IgD-negative memory B cell (primary cell): Measurements from ENCODE around the gene TMEM35A. TPM values are rescaled to one million over a fixed set of nuclear protein-coding genes. Genes with fewer than 3 reads are reported as not detected.

Experiments
- H3K27ac Mint-ChIP-seq, 3 donors: one replicate each; pipeline ENCODE4 v1.8.0; 2020 to 2022; ENCODE audit warnings: mild to moderate bottlenecking in 3 of 3, mixed read lengths in 3 of 3, moderate library complexity in 1 of 3
- H3K27me3 Mint-ChIP-seq: one replicate; pipeline ENCODE4 v1.8.0; 2021; ENCODE audit warnings: mixed read lengths
- H3K36me3 Mint-ChIP-seq: one replicate; pipeline ENCODE4 v1.8.0; 2020; ENCODE audit warnings: mild to moderate bottlenecking, mixed read lengths
- H3K4me1 Mint-ChIP-seq, 3 donors: one replicate each; pipeline ENCODE4 v1.8.0; 2020 to 2022; ENCODE audit warnings: mixed read lengths in 3 of 3, mild to moderate bottlenecking in 1 of 3
- H3K4me3 Mint-ChIP-seq, 4 donors: one replicate each; pipeline ENCODE4 v1.8.0; 2020 to 2022; ENCODE audit warnings: mild to moderate bottlenecking in 4 of 4, mixed read lengths in 4 of 4, moderate library complexity in 3 of 4
- H3K9me3 Mint-ChIP-seq, 3 donors: one replicate each; pipeline ENCODE4 v1.8.0; 2020 to 2021; ENCODE audit warnings: mixed read lengths in 3 of 3, mild to moderate bottlenecking in 1 of 3
- polyA plus RNA-seq: library from polyadenylated mRNA; unstranded; fragments of 300-500 nt; fragmentation: Illumina TruSeq; gene quantifications from one replicate; pipeline ENCODE4 v1.2.3, GENCODE V29; 2021

The TMEM35A gene
- polyA plus RNA-seq, 1 donor from 2014 or later: not detected

DNA sequence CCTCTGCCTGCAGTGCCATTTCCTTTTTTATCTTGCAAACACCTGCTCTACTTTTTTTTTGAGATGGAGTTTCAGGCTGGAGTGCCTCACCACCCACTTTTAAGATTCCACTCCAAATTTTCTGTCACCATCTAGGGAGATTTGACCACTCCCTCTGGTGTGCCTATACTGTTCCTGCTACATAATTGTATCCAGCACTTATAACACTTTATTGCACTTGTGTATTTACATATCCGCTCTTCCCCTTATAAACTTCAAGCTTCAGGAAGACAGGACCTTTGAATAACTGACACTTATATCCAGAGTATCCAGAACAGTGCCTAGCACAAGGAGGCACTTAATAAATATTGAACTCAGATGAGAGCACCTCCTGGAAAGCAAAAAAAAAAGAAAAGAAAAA lies 13.1 kb downstream of the TMEM35A start:
- H3K4me3 Mint-ChIP-seq: no peak overlapping the region
- H3K4me1 Mint-ChIP-seq: peaks cover 0 to 7% (median 0%) of the 10 kb centered on the region in 3 donors
- peaks cover 0 to 2% (median 0%) of the 10 kb centered on the region in 3 donors for H3K9me3 Mint-ChIP-seq
- peaks cover 1% of the 10 kb centered on the region for H3K27me3 Mint-ChIP-seq
- H3K36me3 Mint-ChIP-seq: no peaks in the 10 kb centered on the region
- H3K27ac Mint-ChIP-seq: no peak overlapping the region

DNA sequence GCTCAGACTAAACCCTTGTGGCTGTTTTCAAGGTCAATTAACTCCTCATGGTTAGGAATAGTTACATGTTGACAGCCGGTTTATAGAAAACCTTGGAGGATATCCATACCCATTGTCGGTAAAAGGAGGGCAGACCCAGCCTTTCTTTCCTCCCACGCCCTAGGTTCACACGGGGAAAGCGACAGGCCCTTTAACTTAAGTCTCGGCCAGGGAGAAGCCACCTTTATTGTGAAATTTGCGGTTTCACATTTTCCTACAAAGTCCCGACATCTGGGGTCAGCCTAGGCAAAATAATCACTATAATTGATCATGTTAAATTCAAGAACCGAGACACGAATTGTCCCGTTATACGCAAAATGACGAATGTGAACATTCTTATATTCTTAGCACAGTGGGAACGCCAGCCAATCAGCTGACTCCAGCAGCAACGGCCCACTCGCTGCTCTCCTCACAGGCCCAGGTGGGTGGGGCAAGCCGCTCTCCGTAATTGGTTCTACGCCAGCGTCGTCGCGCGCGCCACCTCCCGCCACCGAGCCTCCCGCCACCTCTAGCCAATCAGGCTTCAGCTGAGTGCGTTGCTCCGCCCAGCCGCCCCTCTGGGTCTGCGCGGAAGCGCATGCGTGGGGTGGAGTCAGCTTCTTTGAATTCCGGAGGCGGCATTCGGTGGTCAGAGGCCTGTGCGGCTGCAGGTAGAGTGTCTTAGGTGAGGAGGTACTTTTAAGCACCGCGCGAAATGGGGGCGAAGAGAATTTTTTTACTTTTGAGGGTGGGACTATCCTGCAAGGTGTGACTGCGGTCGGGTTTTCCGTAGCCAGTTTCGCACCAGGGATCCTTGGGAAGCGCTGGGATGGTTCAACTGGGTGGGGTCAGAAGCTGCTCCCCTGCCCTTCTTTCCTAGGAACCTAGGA lies 19.1 kb downstream of the TMEM35A start, which contains the start of gene CENPI:
Gene CENPI, plus strand, starts transcription at position 659 of the 908 bp plus-strand sequence. CDS start 2,867 bp downstream, outside the sequence.
- H3K9me3 Mint-ChIP-seq: no peaks in the 10 kb centered on the region
- peaks cover 4 to 6% (median 6%) of the 10 kb centered on the region in 3 donors for H3K4me1 Mint-ChIP-seq
- peak within 1 kb of the TSS; percentile 87 to 92 (median 92) for H3K4me3 Mint-ChIP-seq
- peaks cover 3% of the 10 kb centered on the region for H3K27me3 Mint-ChIP-seq
- H3K27ac Mint-ChIP-seq: peak within 1 kb of the TSS; percentile 65 to 81 (median 69)
- peaks cover 1% of the 10 kb centered on the region for H3K36me3 Mint-ChIP-seq

DNA sequence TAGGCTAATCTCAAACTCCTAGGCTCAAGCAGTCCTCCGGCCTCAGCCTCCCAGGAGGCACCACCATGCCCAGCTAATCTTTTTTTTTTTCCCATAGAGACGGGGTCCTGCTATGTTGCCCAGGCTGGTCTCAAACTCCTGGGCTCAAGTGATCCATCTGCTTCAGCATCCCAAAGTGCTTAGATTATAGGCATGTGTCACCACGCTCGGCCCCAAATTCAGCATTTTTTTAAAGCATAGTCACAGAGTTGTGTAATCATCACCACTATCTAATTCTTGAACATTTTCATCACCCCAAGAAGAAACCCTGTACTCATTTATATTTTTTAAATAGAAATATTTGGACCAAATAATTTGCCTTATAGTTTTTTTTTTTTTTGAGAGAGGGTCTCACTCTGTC lies 29.6 kb downstream of the TMEM35A start:
- no peaks in the 10 kb centered on the region for H3K4me1 Mint-ChIP-seq
- H3K9me3 Mint-ChIP-seq: no peaks in the 10 kb centered on the region
- H3K4me3 Mint-ChIP-seq: no peak overlapping the region
- no peak overlapping the region for H3K27ac Mint-ChIP-seq
- H3K36me3 Mint-ChIP-seq: no peaks in the 10 kb centered on the region
- H3K27me3 Mint-ChIP-seq: no peaks in the 10 kb centered on the region

DNA sequence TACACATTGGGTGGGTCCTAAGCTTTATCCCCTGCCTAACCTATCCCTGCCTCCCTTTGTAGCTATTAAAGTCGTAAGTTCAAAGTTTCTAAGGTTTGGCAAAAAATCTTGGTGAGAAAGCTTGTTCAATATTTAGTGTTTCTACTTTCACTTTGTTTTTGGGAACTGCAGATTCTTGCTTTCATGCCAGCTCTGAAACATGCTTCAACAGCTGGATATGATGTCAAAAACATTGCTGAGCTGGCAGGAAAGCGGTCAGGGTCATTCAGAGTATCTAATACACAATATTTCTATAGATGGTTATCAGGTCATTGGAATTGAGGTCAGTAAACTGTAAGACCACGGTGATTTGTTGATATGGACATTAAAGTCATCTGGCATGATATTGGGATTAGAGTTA lies 39.0 kb downstream of the TMEM35A start:
- Mint-ChIP-seq H3K27me3 (no peaks in the 10 kb centered on the region), H3K36me3 (peaks cover 2% of the 10 kb centered on the region), H3K4me3 (no peak overlapping the region), H3K4me1 (peaks cover 0 to 1% (median 0%) of the 10 kb centered on the region in 3 donors), H3K9me3 (no peaks in the 10 kb centered on the region), H3K27ac (no peak overlapping the region)

DNA sequence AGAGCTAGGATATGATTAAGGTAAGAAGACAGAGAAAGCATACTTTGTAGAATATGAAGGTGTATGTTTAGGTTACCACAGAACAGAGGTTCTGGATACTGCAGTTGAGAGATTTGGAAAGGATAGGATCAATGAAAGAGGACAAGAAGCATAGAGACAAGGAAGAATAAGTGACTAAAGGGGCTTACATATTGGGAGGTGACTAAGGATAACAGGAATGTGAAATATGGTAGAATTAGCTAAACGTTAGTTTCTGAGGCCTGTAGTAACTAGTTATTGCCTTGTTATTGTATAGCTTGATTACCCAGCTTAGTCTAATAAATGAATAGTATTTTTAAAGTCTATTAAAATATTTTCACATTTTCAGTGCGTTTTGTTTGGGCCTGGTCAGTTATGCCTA lies 57.6 kb downstream of the TMEM35A start:
- Mint-ChIP-seq H3K4me3 (no peak overlapping the region), H3K27ac (no peak overlapping the region), H3K9me3 (no peaks in the 10 kb centered on the region), H3K4me1 (no peaks in the 10 kb centered on the region), H3K36me3 (peaks cover under 1% of the 10 kb centered on the region), H3K27me3 (no peaks in the 10 kb centered on the region)

Other genes with a start within 250 kb of the TMEM35A start
- gene NOX1, start 204.5 kb upstream of the TMEM35A start, polyA plus RNA-seq: not detected
- 0.88 TPM for gene XKRX, start 150.0 kb upstream of the TMEM35A start, polyA plus RNA-seq
- gene ARL13A, start 109.2 kb upstream of the TMEM35A start, polyA plus RNA-seq: not detected
- gene TRMT2B, start 26.8 kb upstream of the TMEM35A start, polyA plus RNA-seq: 38.9 TPM
- 0.35 TPM for gene CENPI, start 19.3 kb downstream of the TMEM35A start, polyA plus RNA-seq
- not detected for gene DRP2, start 140.9 kb downstream of the TMEM35A start, polyA plus RNA-seq
- gene TAF7L, start 212.5 kb downstream of the TMEM35A start, polyA plus RNA-seq: not detected